NCI-H226 (cell line): ENCODE data around the gene GSE1.

Experiments used
- DNase-seq: peaks from one replicate; pipeline ENCODE4 v3.0.0-alpha.2; 2015

The GSE1 gene

DNA sequence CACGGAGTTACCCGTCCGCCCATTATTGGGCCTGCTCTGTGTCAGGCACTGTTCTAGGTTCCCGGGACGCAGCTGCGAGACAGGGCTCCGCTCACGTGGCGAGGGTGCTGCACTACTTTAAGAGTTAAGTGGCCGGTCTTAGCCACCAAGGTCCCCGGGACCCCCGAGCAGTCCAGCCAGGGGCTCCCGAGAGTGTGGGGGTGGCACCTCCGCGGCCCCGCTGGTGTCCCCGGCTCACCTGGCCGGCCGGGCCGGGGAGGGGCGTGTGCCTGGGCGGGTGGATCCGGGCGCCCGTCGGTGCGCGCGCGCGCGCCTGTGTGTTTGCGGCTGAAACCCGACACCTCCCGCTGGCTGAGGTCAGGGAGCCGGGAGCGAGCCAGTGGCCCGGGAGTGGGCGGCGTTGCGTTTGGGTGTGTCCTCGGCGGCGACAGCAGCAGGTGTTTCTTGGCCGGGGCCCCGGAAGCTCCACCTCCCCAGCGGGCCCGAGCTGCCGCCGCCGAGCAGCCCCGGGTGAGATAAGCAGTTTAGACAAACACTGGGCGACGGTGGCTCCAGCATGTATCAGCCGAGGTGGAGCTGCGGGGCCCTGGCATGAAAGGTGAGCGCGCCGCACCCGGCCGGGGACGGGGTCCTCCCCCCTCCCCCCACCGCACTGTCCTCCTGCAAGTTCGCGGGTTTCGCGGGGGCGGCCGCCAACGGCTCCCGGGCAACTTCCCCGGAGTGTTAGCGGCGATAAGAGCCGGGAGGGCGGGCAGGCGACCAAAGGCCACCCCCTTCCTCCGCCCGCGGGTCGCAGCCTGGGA is at the start of gene GSE1:
Gene GSE1 (plus strand): TSS at position 522 of the 803 bp plus-strand sequence. CDS start 70 bp downstream, at position 592.
- DNase-seq, result peak; percentile 91

DNA sequence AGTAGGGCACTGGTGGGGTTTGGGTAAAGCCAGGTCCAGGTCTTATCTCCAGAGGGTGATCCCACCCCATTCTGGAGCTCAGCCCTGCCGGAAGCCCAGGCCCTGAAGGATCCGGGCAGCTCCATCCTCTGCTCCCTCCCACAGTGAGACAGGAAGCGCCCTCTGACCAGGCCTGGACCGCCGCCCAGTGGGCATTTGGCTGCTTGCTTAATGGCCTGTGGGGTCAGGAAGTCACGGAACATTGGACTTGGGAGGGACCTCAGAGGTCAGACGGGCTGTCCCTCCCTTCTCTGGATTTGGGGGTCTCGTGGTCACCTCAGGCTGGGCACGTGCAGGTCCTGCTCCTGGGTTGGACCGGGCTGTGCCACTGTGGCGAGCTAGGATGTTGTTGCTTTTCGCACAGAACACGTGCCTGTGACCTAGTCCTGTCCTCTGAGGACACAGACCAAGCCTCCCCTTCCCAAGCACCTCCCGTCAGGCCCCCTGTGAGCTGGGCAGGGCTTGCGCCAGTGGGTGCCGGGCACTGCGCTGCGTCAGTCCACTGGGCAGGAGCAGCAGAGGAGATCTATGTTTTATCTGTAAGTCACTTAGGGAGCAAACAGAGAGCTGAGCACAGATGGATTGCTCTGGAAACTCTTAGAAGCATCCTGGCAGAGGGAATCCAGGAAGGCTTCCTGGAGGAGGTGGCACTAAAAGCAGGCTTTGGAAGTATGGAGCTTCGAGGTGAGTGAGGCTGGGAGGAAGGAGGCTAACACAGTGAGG is 49.4 kb upstream of the GSE1 start:
- peak; percentile 85 for DNase-seq

DNA sequence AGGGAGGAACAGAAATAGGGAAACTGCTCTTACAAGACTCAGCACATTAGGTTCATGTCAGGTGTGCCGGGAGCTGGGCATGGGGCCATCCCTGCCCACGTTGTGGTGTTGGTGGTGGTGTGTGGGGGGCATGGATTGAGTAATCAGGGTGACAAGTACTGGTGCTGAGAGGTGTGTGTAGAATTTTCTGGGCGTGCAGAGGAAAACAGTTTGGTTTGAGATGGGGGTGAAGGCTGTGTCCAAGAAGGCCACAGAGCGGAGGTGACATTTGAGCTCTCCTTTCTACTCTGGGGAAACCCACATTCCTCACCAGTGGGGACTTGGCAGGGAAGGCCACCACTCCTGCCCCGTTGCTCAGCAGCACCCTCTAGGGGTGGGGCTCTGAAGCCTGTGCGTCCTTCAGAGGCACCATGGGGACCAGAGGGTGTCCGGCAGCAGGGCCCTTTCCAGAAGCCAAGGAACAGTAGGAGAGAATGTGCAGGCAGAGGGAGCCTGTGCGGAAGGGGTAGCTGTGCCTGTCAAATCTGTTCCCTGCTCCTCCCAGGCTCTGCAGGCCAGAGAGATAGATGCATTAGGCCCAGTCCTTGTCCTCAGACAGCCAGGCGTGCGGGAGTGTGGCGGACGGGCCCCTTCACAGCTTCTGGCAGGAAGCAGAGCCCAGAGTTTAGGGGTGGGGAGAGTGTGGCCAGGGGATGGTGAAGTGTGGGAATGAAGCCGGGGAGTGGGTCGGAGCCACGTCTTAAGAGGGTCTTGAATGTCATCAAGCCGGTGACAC is 48.7 kb upstream of the GSE1 start:
- no peak for DNase-seq

DNA sequence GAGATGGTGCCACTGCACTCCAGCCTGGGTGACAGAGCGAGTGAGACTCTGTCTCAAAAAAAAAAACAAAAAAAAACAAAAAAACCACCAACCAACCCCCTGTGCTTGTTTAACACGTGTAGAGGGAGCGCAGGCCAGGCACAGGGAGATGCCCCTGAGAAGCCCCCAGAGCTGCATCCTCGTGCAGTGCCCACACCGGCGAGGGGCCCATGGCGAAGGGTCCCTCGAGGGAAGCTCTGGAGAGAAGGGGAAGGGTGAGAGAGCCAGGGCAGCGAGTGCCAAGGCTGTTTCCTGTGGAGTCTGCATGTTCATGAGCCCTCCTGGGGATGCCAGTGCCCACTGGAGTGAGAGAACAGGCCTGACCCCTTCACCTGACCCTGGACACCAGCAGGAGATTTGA is 47.8 kb upstream of the GSE1 start:
- no peak for DNase-seq

- DNase-seq, result no peak
These were observed 47.2 kb upstream of the GSE1 start for GRCh38 chr16:85565801-85566526.

GRCh38 chr16:85566561-85567100 is 46.5 kb upstream of the GSE1 start:
- DNase-seq, result no peak

GRCh38 chr16:85567101-85567866 is 45.8 kb upstream of the GSE1 start:
- DNase-seq, result no peak

DNA sequence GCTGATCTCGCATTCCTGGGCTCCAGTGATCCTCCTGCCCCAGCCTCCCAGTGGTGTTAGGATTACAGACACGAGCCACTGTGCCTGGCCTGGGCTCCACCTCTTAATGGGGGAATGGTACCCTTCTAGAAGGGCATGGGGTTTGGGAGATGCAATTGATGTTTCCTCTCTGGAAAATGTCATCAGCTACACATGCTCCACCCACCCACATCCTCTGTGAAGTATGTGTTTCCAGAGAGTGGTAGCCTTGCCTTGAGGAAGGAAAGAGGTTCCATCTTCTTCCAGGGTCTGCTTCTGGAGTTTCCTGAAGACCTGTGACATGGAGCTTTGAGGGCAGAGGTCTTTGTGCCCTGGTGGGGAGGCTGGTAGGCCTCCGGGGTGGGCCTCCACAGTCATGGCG is 45.2 kb upstream of the GSE1 start:
- no peak for DNase-seq

GRCh38 chr16:85568519-85568918 is 44.6 kb upstream of the GSE1 start:
- no peak for DNase-seq

DNA sequence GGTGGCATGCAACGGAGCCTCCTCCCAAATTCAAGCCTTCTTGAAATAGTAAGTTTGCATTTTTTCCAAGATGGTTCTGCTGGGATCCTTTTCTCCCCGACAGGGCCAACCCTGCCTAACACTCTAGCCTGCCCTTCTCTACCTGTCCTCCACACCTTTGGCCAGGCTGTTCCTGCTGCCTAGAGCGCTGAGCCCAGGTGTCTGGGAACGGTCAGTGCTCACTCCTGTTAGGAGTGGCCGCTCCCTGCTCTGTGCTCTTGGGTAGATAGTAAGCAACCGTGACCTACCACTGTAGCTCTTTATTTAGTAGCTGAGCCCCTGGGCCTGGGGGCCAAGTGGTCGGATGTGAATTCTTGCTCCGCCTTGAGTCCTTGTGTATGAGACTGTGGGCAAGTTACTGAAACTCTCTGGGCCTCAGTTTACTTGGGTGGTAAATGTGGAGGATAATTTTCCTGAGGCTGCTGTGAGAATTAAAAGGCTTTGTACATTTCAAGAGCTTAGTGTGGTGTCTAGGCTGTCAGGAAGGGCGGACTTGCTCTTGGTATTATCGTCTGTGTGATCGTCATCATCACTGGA is 44.0 kb upstream of the GSE1 start:
- DNase-seq, result no peak

- DNase-seq, result peak; percentile 50
These were observed 43.4 kb upstream of the GSE1 start for GRCh38 chr16:85569615-85570212.

DNA sequence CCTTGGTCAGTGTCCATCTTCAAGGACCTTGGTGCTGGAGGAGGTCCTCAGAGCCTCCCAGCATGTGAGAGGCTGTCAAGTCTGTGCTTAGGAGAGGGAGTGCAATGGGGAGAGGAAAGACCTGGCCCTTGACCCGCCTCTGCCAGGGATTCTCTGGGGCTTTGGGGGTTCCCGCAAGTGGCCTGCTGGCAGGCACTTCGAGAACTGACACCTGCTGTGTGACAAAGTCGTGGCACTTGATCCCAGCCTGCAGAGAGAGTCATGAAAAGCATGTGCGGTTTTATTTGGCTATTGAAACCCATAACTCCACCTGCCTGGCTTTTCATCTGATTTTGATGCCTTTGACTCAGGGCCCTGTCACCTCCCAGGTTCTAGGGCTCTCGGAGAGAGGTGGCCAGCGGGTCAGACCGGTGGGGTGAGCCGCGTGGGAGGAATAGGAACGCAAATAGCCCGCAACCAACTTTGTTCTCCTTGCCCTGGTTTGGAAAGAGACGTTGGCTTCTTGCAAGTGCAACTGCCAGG is 42.8 kb upstream of the GSE1 start:
- DNase-seq, result no peak

- no peak for DNase-seq
These were observed 42.2 kb upstream of the GSE1 start for GRCh38 chr16:85570735-85571562.

DNA sequence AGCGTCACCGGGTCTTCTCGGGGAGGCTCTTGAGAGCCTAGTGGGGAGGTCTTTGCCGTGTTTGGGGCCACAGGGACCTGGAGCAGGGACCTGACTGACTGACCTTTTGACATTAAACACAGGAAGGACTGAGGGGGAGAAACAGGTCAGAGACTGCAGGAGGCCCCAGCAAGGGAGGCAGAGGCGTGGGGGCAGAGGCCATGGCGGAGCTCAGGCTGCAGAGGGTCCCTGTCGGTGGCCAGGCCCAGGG is 41.6 kb upstream of the GSE1 start:
- DNase-seq, result no peak

GRCh38 chr16:85571813-85572619 is 41.1 kb upstream of the GSE1 start:
- no peak for DNase-seq

GRCh38 chr16:85573045-85573695 is 40.0 kb upstream of the GSE1 start:
- no peak for DNase-seq

DNA sequence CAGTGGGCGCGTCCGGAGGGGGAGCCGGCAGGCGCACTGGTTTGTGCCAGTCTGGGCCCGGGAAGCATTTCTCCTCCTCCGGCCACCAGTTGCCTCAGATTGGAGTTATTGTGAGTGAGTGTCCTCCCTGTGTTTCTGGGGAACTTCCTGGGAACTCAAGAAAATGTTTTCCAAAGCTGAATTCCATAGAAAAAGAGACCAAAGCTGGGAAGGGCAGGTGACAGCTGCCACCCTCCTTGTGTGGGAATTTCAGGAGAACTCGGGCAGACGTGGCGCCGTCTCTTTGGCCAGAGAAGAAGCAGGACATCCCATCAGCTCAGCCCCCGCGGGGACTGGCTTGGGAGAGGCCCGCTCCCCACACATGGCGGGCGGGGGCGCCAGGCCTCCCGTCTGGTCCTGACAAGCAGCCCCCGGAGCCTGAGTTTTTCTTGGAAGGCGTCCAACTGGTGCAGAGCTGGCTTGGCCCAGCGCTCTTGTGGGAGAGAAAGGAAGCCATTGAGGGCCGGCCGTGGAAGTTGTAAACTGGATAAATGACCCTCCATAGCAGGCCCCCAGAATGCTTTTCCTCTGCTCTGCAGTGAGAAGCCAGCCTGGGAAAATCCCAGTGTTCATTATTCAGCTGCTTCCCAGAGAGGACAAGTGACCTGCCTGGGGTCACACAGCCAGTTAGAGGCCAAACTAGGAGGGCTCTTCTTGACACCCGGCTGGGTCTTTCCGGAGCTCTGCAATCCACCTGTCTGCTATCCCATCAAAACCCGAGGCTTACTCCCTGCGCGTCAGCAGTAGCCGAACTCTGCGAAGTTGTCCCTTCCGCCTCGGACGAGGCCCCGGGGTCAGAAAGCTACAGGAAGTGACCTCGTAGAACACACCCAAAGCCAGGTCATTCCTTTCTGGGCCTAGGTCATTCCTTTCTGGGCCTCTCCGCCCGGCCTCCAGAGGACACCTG is 39.2 kb upstream of the GSE1 start:
- peak; percentile 14 for DNase-seq
